Kidney tubule cell (primary cell): Measurements from ENCODE around the gene KIAA1755.
"Not testable (repeated sequence)": the region's sequence is repeated elsewhere in the genome, so short reads cannot be mapped to it uniquely, and the experiment has no call there.

Source experiments
- DNase-seq: peaks from one replicate; pipeline ENCODE4 v3.0.0-alpha.2; 2018; ENCODE audit warnings: low spot score

Gene KIAA1755

GRCh38 chr20:38286586-38287531 is 26.3 kb upstream of the KIAA1755 start:
- no peak for DNase-seq

DNA sequence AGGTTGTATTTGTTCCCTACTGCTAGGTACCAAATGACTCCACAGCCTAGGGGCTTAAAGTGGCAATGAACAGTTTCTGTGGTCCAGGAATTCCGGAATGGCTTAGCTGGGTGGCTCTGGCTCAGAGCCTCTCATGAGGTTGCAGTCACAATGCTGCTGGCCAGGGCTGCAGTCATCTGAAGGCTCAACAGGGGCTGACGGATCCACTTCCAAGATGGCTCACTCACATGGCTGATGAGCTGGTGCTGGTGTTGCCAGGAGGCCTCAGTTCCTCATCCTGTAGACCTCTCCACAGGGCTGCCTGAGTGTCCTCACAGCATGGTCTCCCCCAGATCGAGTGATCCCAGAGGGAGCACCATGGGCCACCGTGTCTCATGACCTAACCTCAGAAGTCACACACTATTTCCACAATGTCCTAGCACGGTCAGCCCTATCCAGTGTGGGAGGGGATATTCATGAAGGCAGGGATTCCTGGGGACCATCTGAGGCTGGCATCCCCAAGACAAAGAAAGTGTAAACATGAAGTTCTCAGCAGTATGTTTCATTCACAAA is 24.4 kb upstream of the KIAA1755 start:
- no peak for DNase-seq

DNA sequence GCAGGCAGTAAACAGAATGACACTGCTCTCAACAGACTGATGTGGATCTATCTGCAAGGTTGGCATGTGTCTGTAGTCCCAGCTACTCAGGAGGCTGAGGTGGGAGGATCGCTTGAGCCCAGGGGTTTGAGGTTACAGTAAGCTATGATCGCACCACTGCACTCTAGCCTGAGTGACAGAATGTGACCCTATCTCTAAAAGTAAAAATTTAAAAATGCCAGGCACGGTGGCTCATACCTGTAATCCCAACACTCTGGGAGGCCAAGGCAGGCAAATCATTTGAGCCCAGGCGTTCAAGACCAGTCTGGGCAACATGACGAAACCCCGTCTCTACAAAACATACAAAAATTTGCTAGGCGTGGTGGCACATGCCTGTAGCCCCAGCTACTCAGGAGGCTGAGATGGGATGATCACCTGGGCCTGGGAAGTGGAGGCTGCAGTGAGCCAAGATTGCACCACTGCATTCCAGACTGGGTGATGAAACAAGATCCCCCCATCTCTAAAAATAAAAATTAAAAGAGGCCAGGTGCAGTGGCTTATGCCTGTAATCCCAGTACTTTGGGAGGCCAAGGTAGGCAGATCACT is 23.6 kb upstream of the KIAA1755 start:
- DNase-seq: not testable (repeated sequence)

DNA sequence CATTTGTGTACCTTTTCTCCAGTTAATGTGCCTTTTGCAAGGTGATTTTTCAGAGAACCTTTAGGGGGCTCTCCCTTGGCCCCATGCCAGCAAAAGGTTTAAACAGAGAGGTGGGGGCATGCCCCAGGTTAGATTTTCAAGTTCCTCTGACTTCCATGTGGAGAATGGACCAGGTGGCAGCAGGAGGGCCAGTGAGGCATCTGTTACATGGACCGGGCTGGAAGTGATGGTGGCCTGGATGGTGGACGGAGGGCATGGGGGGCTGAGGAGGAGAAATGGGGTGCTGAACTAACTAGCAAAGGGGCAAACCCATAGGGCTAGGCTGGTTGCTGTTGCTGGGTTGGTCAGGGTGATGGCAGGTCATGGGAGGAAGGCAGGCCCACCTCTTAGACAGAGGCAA is 22.7 kb upstream of the KIAA1755 start:
- DNase-seq: no peak

GRCh38 chr20:38281176-38281915 is 20.8 kb upstream of the KIAA1755 start:
- DNase-seq: not testable (repeated sequence)

- no peak for DNase-seq
Measured at GRCh38 chr20:38278763-38279162, 18.2 kb upstream of the KIAA1755 start.

DNA sequence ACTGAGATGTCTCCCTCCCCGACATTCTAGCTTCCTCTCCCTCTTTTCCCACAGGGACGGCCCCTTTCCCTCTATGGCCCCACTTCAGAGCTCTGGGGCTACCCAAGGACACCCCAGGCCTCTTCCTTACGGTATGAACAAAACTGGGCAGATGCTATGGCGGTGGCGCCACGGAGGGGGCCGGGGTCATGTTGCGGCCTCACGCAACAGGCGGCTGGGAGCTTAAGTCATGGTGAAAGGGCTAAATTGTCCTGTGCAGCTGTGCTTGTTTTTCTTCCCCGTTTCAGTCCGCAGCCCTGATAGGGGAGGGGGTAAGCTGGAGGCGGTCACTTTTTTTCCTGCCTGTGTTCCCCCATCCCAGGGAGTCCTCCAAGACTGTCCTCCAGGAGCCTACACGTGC is 17.6 kb upstream of the KIAA1755 start:
- DNase-seq: no peak

- DNase-seq: no peak
Measured at GRCh38 chr20:38277691-38278090, 17.2 kb upstream of the KIAA1755 start.

DNA sequence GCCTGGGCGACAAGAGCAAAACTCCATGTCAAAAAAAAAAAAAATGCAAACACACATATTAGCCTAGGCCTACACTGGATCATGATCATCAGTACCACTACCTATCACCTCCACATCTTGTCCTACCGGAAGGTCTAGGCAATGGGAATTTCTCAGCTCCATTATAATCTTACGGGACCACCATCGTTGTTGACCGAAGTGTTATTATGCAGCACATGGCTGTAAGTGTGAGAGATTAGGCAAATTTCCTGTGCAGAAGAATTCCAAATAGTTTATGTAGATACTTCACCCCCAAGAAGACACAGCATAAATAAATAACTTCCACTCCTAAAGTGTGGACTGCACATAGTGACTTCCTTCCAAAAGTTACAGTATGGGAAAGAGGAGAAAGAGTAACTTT is 16.8 kb upstream of the KIAA1755 start:
- DNase-seq: no peak

DNA sequence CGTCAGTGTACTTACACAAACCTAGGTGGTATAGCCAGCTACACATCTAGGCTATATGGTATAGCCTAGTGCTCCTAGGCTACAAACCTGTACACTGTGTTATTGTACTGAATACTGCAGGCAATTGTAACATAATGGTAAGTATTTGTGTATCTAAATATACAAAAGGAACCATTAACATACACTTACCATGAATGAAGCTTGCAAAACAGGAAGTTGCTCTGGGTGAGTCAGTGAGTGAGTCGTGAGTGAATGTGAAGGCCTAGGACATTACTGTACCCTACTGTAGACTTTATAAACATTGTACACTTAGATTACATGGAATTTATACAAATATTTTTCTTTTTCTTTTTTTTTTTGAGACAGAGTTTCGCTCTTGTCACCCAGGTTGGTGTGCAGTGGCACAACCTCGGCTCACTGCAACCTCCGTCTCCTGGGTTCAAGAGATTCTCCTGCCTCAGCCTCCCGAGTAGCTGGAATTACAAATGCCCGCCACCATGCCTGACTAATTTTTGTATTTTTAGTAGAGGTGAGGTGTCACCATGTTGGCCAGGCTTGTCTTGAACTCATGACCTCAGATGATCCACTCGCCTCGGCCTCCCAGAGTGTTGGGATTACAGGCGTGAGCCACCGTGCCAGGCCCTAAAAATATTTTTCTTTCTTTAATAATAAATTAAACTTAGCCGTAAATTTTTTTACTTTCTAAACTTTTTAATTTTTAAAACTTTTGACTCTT is 15.4 kb upstream of the KIAA1755 start:
- peak; percentile 84 for DNase-seq

DNA sequence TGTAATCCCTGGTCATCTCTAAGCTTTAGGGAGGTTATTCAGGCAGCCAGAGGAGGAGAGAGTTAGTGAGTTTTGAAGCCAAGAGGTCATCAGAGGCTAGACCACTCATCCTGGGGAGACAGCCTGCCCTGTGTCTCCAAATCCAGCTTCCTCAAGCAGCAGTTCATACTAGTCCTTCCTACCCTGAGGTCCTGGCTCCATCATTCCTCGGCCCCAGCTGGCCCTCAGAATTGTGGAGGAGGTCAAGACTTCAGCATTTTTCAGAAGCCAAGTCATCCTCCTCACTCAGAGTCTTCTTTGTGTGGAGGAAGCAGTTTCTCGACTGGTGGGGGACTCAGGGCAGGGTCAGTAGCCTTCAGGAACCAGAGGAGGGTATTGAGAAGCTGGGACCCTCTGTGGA is 12.4 kb upstream of the KIAA1755 start:
- peak; percentile 36 for DNase-seq

- peak; percentile 50 for DNase-seq
Measured at GRCh38 chr20:38272398-38272797, 11.9 kb upstream of the KIAA1755 start.

- DNase-seq: no peak
Measured at GRCh38 chr20:38271608-38272120, 11.1 kb upstream of the KIAA1755 start.

DNA sequence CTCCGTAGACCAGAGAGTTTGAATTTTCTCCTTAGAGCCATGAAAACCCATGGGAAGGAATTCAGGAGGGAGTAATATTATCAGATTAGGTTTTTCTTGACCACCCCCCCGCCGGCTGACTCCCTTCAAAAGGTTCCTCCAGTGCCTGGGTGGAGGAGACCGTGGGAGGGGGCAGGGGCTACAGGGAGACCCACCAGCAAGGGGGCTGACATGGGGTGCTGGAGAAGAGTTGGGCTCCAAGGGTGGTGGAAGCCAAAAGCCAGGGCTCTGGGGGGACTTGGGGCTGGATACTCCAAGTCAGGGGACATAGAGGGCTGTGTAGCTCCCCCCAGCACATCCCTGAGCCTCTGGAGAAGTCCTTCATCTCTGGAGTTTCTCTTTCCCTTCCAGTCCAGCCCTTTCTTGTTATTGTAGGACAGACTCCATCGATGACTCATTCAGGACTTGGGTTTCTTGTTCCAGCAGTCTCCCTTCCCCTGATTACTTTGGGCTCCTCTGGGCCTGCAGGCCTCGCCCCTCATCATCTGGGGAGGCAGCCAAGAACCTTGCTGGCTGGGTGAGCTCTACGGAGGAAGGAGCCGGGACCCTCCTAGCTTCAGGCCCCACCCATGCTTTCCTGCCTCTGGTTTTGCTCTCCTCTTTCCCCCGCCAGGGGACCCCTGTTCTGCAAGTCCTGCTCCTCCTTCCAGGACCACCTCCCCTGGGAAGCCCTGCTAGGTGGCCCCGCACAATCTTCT is 10.5 kb upstream of the KIAA1755 start:
- DNase-seq: peak; percentile 80

DNA sequence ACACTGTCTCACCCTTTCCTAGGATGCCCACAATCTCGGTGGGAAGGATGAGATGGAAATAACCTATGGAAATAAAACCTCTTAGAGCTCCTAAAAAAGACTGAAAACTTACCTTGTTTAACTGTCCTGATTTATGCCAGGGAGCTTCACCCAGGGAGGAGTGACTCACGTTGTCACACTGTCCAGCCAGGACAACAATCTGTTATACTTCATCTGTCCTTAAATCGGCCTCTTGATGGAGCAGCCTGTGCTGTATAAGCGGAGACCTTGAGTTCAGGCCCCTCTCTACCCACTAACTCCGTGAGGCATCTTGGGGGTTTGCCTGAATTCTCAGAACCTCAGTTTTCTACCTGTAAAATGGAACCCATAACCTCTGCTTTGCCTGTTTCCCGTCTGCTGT is 9.2 kb upstream of the KIAA1755 start:
- DNase-seq: no peak

- DNase-seq: no peak
Measured at GRCh38 chr20:38269040-38269439, 8.5 kb upstream of the KIAA1755 start.

- no peak for DNase-seq
Measured at GRCh38 chr20:38267901-38268514, 7.5 kb upstream of the KIAA1755 start.

DNA sequence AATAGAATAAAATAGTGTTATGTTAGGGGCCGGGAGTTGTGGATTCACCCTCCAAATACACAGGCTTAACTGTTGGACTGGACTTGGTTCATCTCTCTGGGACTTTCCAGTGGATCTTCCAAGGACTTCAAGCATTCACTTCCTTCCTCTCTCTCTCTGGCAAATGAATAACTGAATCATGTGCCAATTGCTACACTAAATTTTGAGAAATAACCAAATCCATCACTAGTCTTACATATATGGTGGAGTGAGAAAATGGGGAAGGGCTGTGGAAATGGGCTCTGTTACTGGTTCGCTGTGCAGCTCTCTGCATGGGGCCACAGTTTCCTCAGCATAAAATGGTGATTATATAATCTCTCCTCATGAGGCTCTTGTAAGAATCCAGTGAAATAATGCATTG is 6.8 kb upstream of the KIAA1755 start:
- DNase-seq: peak; percentile 15

DNA sequence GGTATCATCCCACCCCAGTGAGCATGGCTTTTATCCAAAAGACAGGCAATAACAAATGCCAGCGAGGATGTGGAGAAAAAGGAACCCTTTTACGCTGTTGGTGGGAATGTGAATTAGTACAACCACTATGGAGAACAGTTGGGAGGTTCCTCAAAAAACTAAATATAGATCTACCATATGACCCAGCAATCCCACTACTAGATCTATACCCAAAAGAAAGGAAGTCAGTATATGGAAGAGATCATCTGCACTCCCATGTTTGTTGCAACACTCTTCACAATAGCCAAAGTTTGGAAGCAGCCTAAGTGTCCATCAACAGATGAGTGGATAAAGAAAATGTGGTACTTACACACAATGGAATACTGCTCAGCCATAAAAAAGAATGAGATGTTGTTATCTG is 5.9 kb upstream of the KIAA1755 start:
- DNase-seq: no peak

DNA sequence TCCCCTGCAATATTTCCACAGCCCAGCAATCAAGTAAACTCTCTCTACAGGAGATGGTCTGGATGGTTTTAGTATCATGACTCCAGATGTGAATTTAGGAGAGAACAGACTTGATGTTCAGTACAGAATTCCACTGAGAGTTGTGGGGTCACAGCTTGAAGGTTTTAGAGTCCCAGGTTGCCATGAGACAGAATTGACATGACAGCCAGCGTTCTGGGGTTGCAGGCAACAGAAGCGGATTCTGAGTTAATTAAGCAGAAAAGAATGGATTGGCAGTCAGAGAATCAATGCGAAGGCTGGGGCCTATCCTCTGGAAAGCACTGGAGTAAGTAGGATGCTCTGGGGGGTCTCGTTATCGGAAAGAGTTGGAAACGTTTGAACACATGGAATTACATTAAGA is 2.4 kb upstream of the KIAA1755 start:
- no peak for DNase-seq

DNA sequence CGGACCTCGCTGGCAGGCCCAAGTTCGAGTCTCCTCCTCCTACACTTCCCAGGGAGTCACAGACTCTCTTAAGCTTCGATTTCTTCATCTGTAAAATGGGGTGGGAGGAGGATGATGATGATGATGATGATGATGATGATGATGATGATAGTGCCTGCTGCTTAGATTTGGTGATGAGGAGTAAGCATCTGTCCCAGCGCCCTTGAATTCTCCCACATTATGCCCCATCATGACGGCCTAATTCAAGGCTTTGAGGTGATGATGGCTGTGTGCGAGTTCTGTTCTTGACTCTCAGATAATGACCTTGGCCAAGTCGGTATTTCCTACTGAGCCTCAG is 487 bp upstream of the KIAA1755 start:
- DNase-seq: no peak
